Posterior vena cava (tissue), 2 donors: ENCODE measurements around the gene ZNF628. TPM values are rescaled to one million over a fixed set of nuclear protein-coding genes. Genes with fewer than 3 reads are reported as not detected.
"Not testable (repeated sequence)": the region's sequence is repeated elsewhere in the genome, so short reads cannot be mapped to it uniquely, and the experiment has no call there.

Source experiments
- DNase-seq: peaks from one replicate; pipeline ENCODE4 v3.0.0-alpha.2; 2020; ENCODE audit warnings: low spot score
- intact Hi-C, 2 donors: fragments of 100-400 bp; cut with DNase I; formaldehyde crosslinking; loops; one replicate each; pipeline versions ENCODE4 v1.14.1 to v1.14.2; 2022 to 2023
- total RNA-seq, 2 donors: library from RNA; stranded (reverse); fragmentation: NEBNext Ultra II Directional; extraction: Animal tissue kit (Norgen Biotek cat#: 25700); gene quantifications; one replicate each; pipeline ENCODE4 v1.2.1, GENCODE V29; 2021
- donor health status: DM: yes; HTN: yes; CAD: no.
- donor health status: DM: yes; HTN: yes; CAD: no.

ZNF628 gene
- total RNA-seq, 2 donors from 2014 or later = 5.7 to 7.9 TPM

GRCh38 chr19:55447421-55448174 is 28.8 kb upstream of the ZNF628 start:
- intact Hi-C loops = no loop called here
- no peak for DNase-seq

- intact Hi-C loops, DNase-seq: not testable (repeated sequence)
Measured at GRCh38 chr19:55448175-55448490, 28.3 kb upstream of the ZNF628 start.

GRCh38 chr19:55449469-55449868 is 26.9 kb upstream of the ZNF628 start:
- intact Hi-C loops = no loop called here

DNA sequence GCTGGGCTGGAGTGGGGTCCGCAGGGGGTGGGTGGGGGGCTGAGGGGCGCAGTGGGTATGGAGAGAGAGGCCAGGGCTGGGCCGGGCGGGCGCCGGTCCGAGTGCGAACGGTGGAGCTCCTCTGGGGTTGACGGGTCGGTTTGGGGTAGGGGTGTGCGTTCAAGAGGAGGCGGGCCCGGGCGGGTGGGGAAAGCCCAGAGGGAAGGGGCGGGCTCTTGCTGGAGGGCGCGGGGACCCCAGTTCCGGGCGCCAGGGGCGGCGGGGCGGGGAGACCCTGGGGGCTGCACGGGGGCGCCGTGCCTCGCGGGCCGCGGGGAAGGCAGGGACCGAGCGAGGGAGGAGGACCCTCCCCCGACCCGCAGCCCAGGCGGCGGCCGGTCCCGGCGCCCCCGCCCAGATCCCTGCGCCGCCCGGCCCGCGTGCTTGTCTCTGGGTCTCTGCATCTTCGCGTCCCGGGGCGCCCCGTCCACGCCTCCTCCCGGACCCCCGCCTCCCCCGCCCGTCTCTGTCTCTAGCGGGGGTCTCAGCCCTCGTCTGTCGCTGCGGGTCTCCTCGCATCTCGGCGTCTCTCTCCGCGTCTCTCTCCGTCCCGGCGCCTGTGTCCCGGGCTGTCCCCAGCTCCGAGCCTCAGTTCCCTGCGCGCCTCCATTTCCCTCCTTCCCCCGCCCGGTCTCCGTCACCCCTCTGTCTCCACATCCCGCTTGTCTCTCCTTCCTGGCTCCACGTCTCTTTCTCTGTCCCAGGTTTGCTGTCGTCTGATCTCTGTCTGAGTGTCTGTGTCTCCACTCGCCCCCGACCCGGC is 25.1 kb upstream of the ZNF628 start:
- DNase-seq = no peak
- intact Hi-C loops = no loop called here

More at GRCh38 chr19:55449469-55449868, 26.9 kb upstream of the ZNF628 start:
- no peak for DNase-seq

DNA sequence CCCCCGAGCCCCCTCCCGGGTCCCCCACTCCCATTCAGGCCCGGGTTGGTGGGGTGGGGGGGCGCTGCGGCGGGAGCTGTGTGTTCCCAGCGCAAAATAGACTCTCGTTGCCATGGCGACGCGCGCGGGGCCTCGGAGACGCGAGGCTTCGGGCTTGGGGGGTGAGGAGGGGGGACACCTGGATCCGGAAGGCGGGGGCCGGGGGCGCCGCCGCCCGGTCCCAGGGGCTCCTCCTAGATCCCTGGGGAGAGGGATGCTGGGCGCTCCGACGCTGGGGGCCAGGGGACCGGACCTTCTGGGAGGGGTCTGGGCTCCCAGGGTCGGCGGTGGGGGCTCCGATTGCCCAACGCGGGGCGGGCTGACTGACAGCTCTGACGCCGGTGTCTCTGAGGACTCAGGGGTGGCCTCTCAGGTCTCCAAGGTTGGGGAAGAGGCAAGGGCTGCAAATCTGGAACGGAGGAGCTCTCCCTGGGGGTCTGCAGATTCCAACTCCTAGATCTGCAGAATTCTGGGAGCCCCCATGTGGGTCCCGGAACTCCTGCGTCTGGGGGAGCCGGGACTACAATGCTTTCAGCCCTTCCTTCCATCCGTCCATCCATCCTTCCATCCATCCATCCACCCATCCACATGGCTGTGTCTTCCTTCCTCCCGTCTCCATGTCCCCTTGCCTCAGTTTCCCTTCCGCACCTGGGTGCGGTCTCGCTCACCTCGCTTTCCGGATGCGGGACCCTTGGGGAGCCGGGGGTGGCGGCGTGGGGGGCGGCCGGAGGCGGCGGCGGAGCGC is 24.3 kb upstream of the ZNF628 start:
- intact Hi-C loops = no loop called here
- DNase-seq = no peak

DNA sequence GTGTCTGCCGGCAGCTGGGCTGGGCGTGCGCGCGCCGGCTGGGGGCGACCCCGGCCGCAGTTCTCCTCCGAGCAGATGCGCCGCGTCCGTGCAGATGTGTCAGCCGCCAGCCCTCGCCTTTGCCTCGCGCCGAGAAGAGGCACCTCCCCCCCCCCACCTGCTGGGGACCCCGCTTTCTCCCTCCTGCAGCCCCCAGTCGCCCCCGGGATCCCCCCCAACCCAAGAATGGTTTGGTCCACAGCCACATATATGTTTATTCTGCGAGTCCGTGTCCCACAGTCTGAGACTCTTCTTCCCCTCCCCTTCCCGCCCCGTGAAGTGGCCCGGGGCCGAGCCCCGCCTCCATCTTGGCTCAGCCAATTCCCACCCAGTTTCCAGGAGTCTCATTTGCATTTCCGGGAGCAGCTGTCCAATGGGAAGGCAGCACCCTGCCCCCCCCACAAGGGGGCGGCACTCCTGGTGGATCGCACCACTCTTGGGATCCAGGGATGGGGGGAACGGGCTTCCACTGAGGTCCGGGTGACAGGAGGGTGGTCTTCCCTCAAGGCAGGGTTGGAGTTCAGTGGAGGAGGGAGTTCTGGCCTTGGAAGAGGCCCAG is 23.6 kb upstream of the ZNF628 start:
- peak; percentile 92 for DNase-seq
- intact Hi-C loops = no loop called here

DNA sequence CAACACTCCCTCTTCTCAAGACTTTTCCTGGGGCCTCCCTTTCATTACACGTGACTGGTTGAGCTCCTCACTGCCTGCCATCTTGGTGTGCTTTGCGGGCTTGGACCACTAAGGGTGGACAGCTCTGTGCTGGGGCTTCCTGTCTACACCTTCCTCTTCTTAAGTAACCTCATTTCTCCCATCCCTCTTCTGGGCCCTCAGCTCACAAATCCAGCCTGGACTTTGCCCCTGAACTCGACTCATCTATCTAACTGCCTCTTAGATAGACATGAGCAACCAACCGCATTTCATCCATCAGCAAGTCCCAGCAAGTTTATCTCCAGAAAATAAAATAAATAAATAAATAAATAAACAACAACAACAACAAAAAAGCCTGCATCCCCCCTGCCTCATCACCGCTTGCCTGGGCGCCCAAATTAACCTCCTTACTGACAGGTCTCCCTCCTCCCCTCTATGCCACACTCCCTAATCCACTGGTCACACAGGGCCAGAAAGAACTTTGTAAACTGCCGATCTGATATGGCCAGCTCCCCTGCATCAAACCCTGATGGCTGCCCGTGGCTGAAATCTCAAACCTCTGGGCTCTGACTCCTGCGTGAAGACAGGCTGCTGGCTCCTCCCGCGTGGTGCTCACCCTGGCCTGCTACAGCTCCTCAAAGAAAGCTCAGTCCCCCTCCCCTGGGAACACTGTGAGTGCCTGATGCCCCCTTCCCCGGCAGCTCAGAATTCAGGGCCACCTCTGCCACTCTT is 22.7 kb upstream of the ZNF628 start:
- no peak for DNase-seq
- intact Hi-C loops = no loop called here

GRCh38 chr19:55454787-55455243 is 21.6 kb upstream of the ZNF628 start:
- intact Hi-C loops = no loop called here
- DNase-seq = no peak

GRCh38 chr19:55455576-55456235 is 20.7 kb upstream of the ZNF628 start:
- intact Hi-C loops = no loop called here
- DNase-seq = no peak

DNA sequence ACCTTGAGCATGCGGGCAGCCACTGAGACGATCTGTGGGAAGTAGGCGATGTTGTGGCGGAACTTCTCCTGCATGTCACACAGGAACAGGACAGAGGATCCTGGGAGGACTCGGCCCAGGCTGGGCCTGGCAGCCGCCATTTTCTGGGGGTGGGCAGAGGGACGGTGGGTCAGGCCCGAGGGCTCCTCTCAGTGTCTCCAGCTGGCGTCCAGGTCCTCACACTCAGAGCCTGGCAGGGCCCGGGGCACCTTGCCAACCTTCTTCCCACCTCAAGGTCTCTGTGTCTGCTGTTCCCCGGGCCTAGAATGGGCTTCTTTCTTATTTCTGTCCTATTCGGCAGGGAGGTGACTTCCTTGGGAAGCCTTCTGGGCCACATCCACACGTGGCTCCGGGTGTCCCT is 20.1 kb upstream of the ZNF628 start:
- no peak for DNase-seq
- intact Hi-C loops = no loop called here

DNA sequence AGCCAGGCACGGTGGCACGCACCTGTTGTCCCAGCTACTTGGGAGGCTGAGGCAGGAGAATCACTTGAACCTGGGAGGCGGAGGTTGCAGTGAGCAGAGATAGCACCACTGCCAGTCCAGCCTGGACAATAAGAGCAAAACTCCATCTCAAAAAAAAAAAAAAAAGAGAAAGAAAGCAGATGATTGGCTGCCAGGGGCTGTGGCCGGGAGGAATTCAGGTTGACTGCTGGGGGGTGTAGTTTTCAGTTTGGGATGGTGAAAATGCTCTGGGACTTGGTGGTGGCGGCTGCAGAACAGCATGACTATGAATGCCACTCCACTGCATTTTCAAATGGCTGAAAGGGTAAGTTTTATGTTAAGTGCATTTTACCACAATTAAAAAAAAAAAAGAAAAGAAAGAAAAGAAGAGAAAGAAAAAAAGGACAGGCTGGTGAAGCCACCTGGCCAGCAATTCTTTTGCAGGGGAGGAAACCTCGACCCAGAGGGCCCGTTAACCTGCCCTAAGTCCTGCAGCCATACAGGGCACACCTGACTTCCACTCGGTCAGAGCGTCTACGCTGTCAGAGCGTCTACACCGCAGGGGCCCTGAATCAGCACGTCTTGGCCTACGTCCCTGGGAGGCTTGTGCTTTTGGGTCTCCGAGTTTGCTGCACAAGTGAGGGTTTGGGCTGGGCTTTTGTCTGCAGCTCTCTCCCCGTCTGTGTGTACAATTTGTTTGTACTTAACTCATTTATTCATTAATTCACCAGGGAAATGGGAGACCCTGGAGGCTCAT is 18.5 kb upstream of the ZNF628 start:
- intact Hi-C loops = no loop called here

DNA sequence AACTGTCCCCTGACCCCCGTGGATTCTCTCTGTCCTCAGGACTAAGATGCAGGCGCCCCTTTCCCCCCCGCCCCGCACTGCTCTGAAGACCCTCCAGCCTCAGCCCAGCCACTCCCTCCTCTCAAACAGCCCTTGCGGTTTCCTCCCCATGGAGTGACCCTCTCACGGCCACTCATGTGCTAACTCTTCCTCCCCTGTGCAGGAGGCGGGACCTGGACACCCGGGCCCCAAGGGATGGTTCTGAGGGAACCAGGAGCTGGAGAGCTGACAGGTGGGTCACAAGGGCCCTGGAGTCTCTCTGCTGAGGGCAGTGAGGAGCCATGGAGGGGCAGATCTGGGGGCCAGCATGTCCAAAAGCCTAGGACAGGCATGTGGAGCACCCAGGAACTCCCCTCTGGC is 16.9 kb upstream of the ZNF628 start:
- no peak for DNase-seq
- intact Hi-C loops = no loop called here

More for the DNA sequence above, 18.5 kb upstream of the ZNF628 start:
- no peak for DNase-seq

- intact Hi-C loops = no loop called here
- no peak for DNase-seq
Measured at GRCh38 chr19:55459950-55460657, 16.3 kb upstream of the ZNF628 start.

GRCh38 chr19:55460670-55461258 is 15.7 kb upstream of the ZNF628 start:
- intact Hi-C loops = no loop called here

DNA sequence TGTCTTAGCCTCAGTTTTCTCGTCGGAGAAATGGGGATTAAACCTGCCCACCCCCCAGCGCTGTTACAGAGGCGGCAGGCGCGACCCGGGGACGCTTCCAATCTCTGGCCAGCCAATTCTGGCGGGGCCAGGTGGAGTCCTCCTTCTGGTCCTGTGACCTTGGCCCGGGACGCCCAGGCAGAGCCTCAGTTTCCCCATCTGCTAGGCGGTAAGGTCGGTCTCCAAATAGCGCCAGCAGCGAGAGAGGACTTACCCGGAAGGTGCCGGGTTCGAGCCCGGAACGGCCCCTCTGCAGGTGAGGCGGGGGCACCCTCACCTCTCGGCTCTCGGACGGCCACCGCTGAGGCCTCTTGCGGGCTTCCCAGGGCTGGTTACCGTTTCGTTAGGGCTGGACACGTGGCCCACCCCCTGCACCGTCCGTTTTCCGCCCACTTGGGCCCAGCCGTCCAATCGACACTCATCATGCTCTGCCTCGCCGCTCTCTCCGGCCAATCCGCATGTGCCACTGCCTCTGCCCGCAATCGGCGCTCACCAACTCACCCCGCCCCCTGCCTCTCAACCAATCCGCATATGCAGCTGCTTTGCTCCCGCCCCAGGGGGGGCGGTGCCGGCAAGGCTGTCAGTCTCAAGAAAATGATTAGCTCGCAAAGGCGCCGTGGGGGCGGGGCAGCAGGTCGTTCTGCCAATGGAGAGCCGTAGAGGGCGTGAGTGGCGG is 15.0 kb upstream of the ZNF628 start, which contains the start of gene ISOC2:
Gene ISOC2 (minus strand): TSS at position 384 of the 715 bp plus-strand sequence. CDS start 5,156 bp downstream, outside the sequence.
- DNase-seq = peak; percentile 100
- intact Hi-C loops = no loop called here

More at GRCh38 chr19:55460670-55461258, 15.7 kb upstream of the ZNF628 start:
- peak; percentile 95 for DNase-seq
